Stimulated activated CD8-positive, alpha-beta memory T cell treated with anti-CD3 and anti-CD28 coated beads, Interleukin-4, amount 100 ng/mL, for 24 hours (primary cell): Measurements from ENCODE around the gene AHDC1.

Source experiments
- DNase-seq: peaks from one replicate; pipeline ENCODE4 v3.0.0-alpha.2; 2020; ENCODE audit warnings: low read depth

The AHDC1 gene

DNA sequence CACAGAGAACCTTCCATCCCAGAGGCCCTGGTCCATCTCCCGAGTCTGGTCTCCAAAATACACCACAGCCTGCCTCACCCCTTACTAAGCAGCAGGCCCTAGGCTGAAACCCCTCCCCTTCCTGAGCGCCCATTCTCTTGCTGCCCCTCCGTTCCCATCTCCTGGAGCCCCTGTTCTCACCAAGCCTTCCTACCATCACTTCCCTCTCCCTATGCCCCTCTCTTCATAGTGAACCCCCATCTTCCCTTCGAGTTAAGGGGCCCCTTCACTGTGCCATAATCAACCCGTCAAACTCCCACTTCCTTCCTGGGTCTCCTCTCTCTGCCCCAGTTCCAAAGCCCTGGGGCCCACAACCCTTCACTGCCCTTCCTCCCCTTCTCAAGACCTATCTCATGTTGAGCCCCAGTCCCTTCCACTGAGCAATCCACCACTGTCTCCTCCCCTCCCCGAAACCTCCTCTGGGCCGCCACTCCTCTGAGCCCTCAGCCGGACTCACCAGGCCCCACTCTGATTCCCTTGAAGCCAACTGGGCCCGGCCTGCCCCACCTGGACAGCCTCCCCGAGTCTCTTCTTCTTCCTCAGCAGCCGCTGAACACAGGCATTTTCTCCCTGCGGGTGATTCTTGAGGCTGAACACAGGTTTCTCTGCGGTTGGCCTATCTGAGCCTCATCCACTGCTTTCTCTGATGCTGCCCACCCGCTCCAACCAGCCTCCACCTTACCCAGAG is 71.8 kb downstream of the AHDC1 start:
- no peak for DNase-seq

DNA sequence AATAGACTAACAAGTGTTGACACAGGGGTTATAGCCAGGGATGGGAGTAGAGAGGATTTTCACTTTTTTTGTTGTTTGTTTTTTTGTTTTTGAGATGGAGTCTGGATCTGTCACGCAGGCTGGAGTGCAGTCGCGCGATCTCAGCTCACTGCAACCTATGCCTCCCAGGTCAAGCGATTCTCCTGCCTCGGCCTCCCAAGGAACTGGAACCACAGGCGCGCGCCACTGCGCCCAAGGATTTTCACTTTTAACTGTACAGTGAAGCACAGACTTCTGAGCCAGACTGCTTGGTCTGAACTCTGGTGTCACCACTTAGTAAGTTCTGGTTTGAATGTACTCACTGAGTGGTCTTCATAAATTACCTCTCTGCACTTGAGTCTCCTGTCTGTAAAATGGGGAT is 73.8 kb downstream of the AHDC1 start:
- DNase-seq = no peak

DNA sequence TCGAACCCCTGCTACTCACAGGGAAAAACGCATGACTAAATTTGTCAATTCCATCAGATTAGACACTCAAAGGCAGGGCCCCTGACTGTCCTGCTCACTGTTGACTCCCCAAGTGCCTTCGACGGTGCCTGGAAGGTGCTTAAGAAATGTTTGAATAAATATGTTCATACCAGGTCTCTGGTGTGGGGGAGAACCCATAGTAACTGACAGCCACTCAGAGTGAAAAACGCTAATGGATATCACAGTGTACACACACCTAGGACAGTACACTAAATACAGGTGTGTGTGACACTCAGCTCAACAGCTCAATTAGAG is 74.3 kb downstream of the AHDC1 start:
- no peak for DNase-seq

DNA sequence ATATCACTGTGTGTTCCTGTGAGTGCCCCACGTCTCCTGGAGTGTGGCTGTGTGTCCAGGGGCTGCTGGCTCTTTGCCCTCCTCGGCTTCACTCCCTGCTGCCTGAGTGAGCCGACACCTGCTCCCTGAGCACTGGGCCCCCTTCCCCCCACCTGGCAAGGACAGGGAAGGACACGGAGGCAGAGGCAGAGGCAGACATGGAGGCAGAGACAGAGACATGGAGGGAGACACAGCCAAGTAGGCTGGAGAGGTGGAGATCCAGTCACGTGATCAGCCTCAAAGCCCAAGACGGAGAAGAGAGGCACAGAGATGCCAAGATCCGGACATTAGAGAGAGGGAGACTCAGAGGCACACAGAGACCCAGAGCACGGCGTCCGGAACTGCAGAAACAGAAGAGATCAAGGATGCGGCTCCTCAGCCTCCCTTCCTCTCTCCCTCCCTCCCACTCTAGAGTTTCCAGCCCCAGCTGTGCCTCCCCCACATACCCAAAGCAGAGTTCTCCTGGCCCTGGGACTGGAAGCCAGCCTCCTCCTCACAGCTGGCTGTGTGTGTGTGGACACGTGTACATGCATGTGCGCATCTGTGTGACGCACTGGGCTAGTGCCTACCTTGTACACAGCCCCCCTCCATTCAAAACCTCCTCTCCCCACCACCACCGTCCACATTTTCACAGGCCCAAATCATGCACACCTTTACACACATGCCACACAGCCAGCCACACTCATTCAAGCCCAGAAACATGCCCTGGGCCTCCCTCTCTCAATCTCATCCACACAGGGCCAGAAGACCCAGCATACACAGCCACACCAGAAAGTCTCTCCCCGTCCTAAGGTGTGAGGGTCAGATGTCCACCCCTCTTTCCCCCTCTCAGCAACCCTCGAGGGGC is 74.9 kb downstream of the AHDC1 start:
- no peak for DNase-seq

DNA sequence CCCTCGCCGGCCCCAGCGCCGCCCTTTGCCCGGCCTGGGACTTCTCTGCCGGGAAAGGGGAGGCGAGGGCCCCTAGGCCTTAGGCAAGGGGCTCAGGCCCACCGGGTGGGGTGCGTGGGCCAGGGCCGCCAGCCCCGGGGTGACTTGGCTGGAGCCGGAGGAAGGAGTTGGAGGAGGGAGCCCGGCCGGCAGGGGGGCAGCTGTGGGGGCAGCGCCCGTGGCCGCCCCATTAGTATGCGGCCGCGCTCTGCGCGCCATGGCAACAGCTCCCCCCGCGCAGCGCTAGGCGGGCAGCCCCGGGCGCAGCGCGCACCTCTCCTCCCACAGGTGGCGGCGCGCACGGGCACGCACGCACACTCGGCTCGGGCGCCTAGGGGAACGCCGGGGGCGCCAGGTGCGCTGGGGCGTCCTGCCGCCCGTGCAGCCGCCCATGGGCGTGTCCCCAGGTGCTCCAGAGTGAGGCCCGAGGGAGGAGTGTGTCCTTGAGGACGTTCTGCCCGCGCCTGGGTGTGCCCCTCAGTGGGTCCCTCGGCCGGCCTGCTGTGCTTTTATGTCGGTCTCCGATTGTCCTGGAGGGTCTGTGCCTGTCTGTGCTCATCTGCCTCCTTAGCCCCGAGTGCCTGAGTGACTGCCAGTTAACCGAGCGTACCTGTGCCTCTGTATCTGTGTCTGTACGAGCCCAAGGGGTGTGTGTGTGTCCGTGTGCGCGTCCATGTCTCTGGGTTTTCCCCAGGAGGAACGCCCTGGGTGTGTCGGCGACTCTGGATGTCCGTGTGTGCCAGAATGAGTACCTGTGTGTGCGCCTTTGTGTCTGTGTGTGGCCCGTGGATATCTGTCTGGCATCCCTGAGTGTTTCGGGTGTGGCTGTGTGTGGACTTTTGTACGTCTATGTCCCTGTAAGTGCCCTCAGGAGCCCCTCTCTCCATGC is 75.8 kb downstream of the AHDC1 start:
- DNase-seq = peak; percentile 35

DNA sequence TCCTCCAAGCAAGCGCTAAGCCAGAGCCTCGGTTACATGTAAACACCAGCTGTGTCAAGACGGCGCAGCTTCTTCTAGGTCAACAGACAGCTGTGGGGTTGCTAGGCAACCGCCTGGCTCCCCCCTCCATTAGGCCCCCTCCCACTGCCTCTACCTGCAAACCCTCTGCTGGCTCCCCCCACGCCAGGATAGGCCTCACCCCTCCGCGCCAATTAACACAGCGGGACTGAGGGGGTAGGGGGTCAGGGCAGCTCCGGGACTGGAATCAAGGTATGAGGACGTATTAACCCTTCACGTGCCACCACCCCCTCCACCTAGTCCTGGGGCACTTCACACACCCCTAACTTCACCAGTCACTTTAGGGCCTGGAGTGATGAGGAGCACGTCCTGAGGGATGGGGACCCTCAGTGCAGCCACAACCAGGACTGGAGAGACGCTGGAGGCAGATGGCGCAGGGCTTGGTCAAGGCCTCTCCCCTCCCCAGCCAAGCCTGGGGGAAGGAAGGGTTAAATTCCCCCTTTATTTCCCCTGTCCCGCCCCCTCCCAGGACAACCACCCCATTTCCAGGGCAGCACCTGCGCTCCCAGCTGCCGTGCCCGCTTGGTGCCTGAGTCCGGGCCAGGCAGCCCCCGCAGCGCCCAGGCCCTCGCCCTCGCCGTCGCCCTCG is 76.6 kb downstream of the AHDC1 start:
- DNase-seq = no peak

DNA sequence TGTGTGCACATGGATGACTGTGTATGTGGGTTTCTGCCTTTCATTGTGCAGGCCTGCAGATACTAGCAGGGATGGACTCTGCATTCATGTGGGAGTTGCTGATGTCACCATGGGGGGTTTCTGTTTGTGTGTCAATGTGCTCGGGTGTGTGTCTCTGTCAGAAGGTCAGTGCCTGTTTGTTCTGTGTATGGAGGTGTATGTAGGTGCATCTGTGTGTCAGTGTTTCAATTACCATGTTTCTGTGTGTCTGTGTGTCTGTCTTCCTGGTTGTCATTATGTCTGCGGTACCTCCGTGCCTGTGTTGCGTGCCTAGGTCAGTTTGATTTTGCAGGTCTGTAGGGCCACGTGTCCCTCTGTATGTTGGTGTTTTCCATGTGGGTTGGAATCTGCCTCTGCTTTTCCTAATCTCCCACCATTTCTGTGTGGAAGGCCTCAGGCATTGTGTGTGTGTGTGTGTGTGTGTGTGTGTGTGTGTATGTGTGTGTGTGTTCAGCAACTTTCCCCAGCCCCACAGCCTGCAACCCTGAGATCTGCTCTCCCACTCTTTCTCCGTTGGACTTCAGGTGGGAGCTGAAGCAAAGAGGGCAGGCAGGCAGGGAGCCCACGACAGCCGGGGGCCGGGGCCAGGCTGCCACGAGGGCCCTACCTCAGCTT is 77.2 kb downstream of the AHDC1 start:
- no peak for DNase-seq

DNA sequence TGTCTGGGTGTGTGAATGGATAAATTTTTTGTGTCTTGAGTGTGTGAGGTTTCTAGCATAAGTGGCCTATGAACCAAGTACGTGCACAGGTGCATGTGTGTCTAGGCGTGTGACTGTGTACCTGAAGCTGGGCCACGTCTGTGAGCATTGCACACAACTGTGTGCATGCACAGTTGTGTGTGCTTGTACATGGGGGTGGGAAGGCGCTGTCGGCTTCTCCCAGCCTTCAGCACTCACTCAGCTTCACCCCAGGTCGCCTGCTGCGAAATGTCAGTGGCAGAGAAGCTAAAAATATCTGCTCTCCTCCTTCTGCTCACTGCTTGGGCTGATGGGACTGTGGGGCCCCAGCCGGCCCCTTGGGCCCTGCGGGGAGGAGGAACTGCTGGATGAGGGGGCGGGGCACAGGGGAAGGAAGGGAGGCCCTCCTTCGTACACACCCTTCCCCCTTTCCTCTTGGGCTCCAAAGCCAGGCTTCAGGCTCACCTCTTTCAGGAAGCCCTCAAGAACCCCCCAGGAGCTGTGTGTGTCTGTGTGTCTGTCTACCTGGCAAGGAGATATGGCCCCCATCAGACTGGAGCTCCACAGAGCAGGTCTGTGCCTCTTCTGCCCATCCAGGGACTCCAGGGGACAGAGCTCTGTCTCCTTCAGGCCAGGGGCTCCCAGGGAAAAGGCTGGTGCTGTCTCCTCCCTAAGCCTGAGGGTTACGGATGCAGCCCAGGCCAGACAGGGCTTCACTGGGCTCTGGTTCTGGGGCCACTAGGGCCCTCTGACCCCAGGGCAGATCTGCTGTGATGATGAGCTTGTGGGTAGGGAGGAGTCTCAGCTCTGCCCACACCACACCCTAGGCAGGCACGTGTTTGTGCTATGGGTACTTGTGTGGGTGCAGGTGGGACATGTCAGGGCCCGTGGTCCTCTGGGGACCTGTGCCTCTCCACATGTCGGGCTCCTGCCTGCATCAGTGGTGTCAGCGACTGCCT is 78.4 kb downstream of the AHDC1 start:
- DNase-seq = peak; percentile 48

DNA sequence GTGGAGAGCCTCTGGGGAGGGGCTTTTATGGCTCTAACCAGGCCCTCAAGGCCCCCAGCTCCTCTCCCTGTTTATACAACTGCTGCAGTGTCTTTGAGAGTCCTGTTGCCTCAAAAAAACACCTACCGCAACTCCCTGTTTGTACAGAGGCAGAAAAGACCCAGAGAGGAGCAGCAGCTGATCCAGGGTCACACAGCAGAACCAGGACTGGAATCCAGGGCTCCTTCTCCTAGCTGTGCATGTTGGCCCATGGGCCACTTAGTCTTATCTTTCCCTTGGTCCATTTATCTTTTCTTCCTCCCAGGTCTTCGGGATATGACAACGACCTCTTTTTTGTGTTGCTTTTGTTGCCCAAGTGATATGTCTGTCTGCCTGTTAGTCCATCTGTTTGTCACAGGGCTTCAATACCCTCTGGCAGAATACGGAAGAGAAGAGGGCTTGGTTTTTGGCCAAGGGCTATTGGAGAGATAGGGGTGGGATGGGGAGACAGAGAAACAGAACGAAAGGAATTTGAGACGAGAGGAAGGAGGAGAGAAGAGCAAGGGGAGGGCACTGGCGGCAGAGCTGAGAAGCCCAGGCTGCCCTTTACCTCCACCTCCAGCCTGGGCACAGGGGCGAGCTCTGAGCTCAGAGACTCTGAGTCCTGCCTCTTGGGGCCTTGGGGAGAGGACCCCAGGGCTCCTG is 80.5 kb downstream of the AHDC1 start:
- DNase-seq = no peak

DNA sequence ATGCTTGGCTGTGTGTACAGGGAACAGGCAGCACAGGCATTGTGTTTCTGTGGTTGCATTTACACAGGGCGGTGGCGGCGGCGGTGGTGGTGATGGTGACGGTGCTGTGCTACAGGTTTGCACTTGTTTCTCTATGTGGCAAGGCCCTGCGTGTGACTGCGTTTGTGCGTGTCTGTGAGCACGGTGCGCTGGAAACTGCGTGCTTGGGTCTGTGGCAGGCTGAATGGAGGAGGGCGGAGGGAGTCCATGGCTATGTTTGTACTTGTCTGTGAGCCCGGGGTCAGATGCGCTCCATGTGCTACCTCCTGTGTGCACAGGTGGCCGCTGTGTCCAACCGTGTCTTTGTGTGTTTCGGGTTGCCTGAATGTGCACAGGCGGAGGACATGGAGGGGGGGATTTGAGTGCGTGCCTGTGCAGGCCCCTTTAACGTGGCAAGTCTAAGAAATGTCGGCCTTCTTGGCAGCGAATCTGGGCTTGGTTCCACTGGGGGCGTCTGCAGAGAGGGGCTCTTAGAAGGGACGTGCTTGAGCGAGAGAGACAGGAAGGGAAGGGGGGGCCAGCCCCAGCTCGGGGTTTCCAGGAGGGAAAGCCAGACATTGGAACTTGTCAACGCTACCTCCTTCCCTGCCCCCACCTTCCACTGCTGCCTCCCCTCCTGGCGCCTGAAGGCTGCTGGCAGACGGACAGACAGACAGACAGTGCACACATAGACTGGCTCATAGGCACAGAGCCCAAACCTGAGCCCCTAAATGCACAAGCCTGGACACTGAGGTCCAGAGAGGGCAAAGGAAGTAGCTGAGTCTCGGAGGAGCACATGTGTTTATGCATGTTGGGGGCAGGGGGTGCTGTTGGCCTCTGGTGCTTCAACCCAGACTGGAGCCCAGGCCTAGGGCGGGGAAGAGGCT is 81.3 kb downstream of the AHDC1 start:
- DNase-seq = peak; percentile 53

DNA sequence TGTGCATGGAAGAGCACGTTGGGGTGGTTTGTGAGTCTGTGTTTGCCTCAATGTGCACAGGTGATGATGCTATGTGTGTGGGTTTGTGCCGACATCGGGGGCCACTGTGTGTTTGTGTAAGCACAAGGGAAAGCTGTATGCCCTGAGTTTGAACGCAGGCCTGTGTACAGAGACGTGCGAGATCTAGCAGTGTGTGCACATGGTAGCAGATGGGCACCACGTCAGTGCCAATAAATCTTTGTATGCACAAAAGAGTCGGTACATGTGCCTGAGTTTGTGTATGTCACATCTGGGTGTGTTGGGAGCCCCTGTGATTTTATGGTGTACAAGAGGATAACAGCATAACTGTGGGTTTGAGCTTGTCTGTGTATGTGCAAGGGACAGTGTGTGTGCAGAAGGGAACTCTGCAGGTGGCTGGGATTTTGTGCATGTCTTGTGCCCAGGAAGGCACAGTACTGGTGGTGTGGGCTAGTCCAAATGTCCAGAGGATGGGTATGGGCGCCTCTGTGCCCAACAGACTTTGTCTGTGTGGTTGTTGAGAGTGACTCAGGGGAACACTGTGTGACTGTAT is 82.0 kb downstream of the AHDC1 start:
- no peak for DNase-seq

DNA sequence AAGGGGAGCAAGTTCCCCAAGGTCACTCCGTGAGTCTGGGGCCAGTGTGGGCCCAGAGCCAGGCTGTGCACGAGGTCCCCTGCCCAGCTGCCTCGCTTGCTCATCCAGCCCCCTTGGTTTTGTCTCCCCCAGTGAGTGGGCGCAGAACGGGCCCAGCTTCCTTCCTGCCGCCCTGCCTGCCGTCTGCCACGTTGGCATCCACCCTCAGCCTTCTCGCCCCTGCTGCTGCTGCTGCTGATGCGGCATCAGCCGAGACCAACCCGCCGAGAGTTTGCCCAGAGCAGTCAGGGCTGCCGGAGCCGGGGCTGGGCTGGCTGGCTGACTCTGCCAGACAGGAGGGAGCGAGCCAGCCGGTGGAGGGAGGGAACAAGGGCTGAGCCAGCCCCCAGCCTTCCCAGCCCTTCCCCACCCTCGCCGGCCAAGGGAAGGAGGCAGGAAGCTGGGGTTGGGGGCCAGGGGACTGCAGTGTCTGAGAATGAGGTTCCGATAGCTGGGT is 82.6 kb downstream of the AHDC1 start:
- peak; percentile 39 for DNase-seq

DNA sequence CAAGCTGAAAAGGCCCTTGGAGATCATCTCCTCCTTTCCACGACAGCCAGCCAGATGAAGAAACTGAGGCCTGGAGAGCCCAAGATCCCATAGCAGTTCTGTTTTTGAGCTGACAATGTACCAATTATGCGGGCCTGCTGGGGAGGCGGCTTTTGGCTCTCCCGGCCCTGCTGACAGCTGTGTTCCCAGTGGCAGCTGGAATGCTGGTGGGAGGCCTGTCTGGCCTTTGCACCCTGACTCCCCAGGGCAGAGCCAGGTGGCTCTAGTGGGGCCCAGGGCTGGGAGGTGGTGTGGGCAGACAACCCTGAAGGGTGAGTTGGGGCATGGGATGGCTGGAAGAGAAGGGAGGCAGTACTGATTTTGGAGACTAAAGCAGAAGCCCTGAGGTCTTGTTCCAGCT is 83.3 kb downstream of the AHDC1 start:
- no peak for DNase-seq

DNA sequence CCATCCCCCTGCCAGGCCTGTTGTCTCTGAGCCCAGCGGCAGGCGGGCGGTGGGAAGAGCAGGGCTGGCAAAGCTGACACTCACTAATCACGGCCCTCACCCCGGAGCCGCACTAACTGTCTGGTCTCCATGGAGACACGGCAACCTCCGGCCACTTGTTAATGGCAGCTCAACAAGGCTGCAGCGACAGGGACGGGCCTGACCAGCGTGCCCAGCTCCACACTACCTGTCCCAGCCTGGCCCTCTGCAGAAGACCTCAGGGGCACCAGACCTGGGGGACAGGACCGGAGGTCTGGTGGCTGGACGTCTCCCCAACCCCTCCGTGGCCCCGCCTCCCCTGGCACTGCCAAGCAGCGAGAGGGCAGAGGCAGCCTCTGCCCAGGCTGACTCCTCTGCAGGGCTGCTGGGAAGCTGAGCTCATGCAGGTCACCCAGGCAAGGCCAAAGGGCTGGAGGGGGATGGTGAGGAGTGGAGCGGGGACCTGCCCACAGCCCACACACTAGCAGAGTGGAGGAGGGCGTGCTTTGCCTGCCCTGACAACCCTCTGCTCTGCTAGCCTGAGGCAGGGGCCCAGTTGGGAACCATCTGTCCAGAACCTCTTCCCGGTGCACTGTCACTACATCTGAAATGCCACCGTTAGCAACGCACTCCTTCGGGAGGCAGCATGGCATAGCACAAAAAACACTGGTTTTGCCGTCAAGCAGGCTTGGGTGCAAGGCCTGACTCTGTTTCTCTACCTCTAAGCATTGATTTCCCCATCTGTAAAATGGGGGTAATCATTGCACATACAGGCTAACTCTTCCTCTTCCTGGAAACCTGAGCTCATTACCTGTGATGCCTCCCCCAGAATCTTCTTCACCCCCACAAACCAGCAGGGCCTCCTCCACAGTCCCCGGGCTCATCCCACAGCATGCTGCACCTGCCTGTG is 84.3 kb downstream of the AHDC1 start:
- DNase-seq = no peak

DNA sequence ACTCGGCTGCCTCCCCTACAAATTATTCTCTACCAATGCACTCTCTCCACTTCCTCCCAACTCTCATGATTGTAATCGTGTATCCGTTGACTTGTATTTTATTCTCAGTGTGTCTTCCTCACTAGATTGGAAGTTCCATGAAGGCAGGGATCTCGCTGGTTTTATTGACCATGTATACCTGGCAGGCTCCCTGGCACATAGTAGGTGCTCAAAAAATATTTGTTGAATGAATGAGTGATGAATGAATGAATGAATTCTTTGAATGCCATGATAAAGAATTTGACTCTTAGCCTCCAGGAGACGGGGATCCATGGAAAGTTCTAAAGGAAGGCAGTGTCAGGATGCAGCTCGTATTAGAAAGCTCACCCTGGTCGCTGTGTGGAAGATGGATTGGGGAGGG is 85.1 kb downstream of the AHDC1 start:
- no peak for DNase-seq

DNA sequence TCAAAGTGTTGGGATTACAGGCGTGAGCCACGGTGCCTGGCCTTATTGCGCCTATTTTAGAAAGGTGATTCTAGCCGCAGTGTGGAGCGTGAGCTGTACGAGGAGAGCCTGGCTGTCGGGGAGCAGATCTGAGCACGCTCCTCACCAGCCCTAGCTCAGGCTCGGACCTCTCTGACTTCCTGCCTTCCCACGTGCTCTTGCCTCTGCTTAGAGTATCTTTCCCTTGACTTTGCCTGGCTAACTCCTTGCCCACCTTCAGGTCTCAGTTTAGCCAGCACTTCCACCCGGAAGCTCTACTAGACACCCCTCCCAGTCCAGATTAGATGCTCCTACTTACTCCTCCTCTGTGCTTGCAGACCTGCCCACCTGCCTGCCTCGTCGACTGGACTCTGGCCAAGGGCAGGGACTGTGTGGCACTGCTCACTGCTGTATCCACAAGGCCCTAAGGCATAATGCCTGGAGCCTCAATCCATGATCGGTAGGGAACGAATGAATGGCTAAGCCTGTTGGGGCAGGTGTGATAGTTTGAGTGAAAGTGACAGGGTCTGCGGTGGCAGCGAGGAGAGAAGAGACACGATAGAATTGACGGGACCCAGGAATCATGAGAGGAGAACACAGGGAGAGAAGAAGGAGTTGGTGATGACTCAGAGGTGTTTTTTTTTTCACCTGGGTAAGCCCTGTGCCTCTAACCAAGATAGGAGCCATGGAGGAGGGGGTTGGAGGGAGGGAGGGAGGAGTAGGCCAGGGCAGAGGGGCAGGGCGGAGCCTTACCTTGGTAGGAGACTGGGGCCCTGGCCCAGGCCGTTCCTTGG is 85.8 kb downstream of the AHDC1 start:
- no peak for DNase-seq
